ENCODE data around the gene PAPOLG.

DNA sequence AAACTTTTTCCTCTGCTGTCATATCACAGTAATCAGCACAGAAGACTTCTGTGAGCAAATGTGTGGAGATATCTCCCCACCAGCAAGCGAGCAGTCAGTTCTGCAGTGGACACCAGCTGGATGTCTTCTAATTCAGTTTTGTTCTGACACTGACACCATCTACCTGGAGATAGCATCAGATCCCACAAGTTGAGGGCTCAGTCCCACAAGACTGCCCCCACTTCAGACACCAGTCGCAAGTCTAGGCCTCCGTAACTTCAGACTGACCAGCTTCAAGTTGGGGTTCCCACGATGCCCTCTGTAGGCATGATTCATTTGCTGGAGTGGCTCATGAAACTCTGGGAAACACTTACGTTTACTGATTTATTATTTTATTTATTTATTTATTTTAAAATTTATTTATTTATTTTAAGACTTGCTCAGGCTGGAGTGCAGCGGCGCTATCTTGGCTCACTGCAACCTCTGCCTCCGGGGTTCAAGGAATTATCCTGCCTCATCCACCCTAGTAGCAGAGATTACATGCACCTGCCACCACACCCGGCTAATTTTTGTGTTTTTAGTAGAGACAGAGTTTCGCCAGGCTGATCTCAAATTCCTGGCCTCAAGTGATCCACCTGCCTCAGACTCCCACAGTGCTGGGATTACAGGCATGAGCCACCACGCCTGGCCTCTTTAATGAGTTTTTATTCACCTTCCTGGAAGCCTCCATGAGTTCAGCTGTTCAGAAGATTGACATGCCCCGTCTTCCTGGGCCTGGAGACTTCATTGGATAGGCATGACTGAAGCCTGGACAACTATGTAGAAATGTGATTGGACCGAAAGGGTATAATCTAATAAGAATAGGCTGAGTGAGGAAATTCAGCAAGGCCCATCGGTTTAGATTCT lies 55.7 kb downstream of the PAPOLG start:
- TF ChIP-seq CTCF (IDR thresholded peaks at IDR 0.05) = no peak
- TF ChIP-seq EZH2 (IDR thresholded peaks at IDR 0.05; ENCODE audit: borderline replicate concordance, insufficient read depth, low read depth, low read length, poor library complexity, severe bottlenecking) = no peak

Measured in B cell (primary cell).